Smooth muscle cell (in vitro differentiated cells): ENCODE data around the gene CEP76. TPM values are rescaled to one million over a fixed set of nuclear protein-coding genes. Genes with fewer than 3 reads are reported as not detected.

Experiments used
- DNase-seq: peaks from one replicate; lab custom pipeline; 2025; ENCODE audit not compliant: unreplicated experiment; lab: John Stamatoyannopoulos, UW
- H2AFZ ChIP-seq: fragments of 200-600 bp; sonication (generic); 2 replicates; pipeline ENCODE4 v1.6.0; 2016; ENCODE audit warnings: antibody characterized with exemption, low read depth, mild to moderate bottlenecking
- H3F3A ChIP-seq: fragments of 200-600 bp; sonication (generic); 2 replicates; pipeline ENCODE4 v1.6.0; 2017; ENCODE audit warnings: antibody characterized with exemption, low read depth
- H3K27ac ChIP-seq: fragments of 200-600 bp; sonication (generic); 2 replicates; pipeline ENCODE4 v1.5.1; 2016; ENCODE audit warnings: low read depth, mild to moderate bottlenecking
- H3K27me3 ChIP-seq: fragments of 200-600 bp; sonication (generic); 2 replicates; pipeline ENCODE4 v1.6.1; 2016; ENCODE audit warnings: low read depth, mild to moderate bottlenecking
- H3K36me3 ChIP-seq: fragments of 200-600 bp; sonication (generic); 2 replicates; pipeline ENCODE4 v1.5.1; 2016; ENCODE audit warnings: low read depth
- H3K4me1 ChIP-seq: fragments of 200-600 bp; sonication (generic); 2 replicates; pipeline ENCODE4 v1.5.1; 2016; ENCODE audit warnings: low read depth
- H3K4me2 ChIP-seq: fragments of 200-600 bp; sonication (generic); 2 replicates; pipeline ENCODE4 v1.6.0; 2016; ENCODE audit warnings: mild to moderate bottlenecking
- H3K4me3 ChIP-seq: fragments of 200-600 bp; sonication (generic); 2 replicates; pipeline ENCODE4 v1.5.1; 2016; ENCODE audit warnings: mild to moderate bottlenecking
- H3K79me2 ChIP-seq: fragments of 200-600 bp; sonication (generic); 2 replicates; pipeline ENCODE4 v1.6.0; 2016; ENCODE audit warnings: low read depth, mild to moderate bottlenecking
- H3K9ac ChIP-seq: fragments of 200-600 bp; sonication (generic); 2 replicates; pipeline ENCODE4 v1.6.0; 2016; ENCODE audit warnings: low read depth
- H3K9me3 ChIP-seq: fragments of 200-600 bp; sonication (generic); replicated peaks from 2 replicates; pipeline ENCODE4 v1.5.1; 2016; ENCODE audit warnings: low read depth
- H4K20me1 ChIP-seq: fragments of 200-600 bp; sonication (generic); 2 replicates; pipeline ENCODE4 v1.6.0; 2016; ENCODE audit warnings: low read depth
- CTCF ChIP-seq: fragments of 200-600 bp; sonication (generic); IDR thresholded peaks from 2 replicates; pipeline ENCODE4 v1.5.1; 2017; ENCODE audit warnings: borderline replicate concordance, mild to moderate bottlenecking, antibody characterized with exemption; ENCODE audit not compliant: insufficient read depth, poor library complexity, severe bottlenecking
- WGBS: methylation state at CpG from one replicate; pipeline ENCODE4 v1.1.7; 2016; ENCODE audit warnings: low lambda C conversion rate; 5-methylcytosine and 5-hydroxymethylcytosine counted together
- polyA plus RNA-seq: library from polyadenylated mRNA; unstranded; fragments of >200 nt; fragmentation: Nextera tagmentation; extraction: Ambion mirVana; gene quantifications from 2 replicates; pipeline ENCODE4 v1.2.1, GENCODE V29; 2016
- total RNA-seq: library from RNA; depleted of rRNA; stranded (reverse); fragments of >200 nt; gene quantifications from 2 replicates; pipeline ENCODE4 v1.2.3, GENCODE V29; 2014

Gene CEP76
- total and polyA plus RNA-seq, 2 experiments from 2014 or later = 2.8 to 11.7 TPM

- H3K9me3 ChIP-seq = no peaks in the 10 kb centered on the region
- no peak overlapping the region for H3K9ac ChIP-seq
- TF ChIP-seq CTCF = peak; percentile 92
- no peaks in the 10 kb centered on the region for H3K79me2 ChIP-seq
- no peak overlapping the region for H3K4me3 ChIP-seq
- DNase-seq = peak; percentile 20
- H3K36me3 ChIP-seq = no peaks in the 10 kb centered on the region
- WGBS = 72% methylated on average over 14 of the region's 14 CpGs
- no peak overlapping the region for H2AFZ ChIP-seq
- H3K4me1 ChIP-seq = no peaks in the 10 kb centered on the region
- H3K27me3 ChIP-seq = no peaks in the 10 kb centered on the region
- no peak overlapping the region for H3K27ac ChIP-seq
- no peak overlapping the region for H3K4me2 ChIP-seq
- no peaks in the 10 kb centered on the region for H4K20me1 ChIP-seq
- H3F3A ChIP-seq = peaks cover 21% of the 10 kb centered on the region
Observed at GRCh38 chr18:12726774-12727550, 24.4 kb upstream of the CEP76 start.

- Histone ChIP-seq H3K9me3 (no peaks in the 10 kb centered on the region), H3K4me3 (no peak overlapping the region), H3K4me1 (no peaks in the 10 kb centered on the region), H3K79me2 (no peaks in the 10 kb centered on the region), H4K20me1 (no peaks in the 10 kb centered on the region), H3K36me3 (no peaks in the 10 kb centered on the region), H3K27me3 (no peaks in the 10 kb centered on the region), H3K4me2 (no peak overlapping the region), H3K9ac (no peak overlapping the region), H3K27ac (no peak overlapping the region), H2AFZ (no peak overlapping the region), H3F3A (peaks cover 21% of the 10 kb centered on the region)
- TF ChIP-seq CTCF = no peak
- 82% methylated on average over 4 of the region's 4 CpGs for WGBS
- no peak for DNase-seq
Observed at GRCh38 chr18:12726331-12726730, 23.8 kb upstream of the CEP76 start.

GRCh38 chr18:12722731-12723130 is 20.2 kb upstream of the CEP76 start:
- Histone ChIP-seq H3K4me3 (no peak overlapping the region), H3K4me2 (no peak overlapping the region), H3K79me2 (no peaks in the 10 kb centered on the region), H3K27me3 (no peaks in the 10 kb centered on the region), H3K36me3 (peaks cover 5% of the 10 kb centered on the region), H3K9ac (no peak overlapping the region), H2AFZ (no peak overlapping the region), H3K4me1 (no peaks in the 10 kb centered on the region), H3K27ac (no peak overlapping the region), H3F3A (peaks cover 12% of the 10 kb centered on the region), H3K9me3 (no peaks in the 10 kb centered on the region), H4K20me1 (no peaks in the 10 kb centered on the region)
- 82% methylated on average over 7 of the region's 7 CpGs for WGBS
- TF ChIP-seq CTCF = no peak
- no peak for DNase-seq
